K562 (cell line): ENCODE data around the gene MDH1B.

Experiments used
- CTCF ChIP-seq, 3 experiments: IDR thresholded peaks in 2 of 3; conservative IDR thresholded peaks in 1 of 3; 2 replicates each; pipeline ENCODE4 v1.5.1; 2011 to 2012; ENCODE audit warnings: low read length in 3 of 3, mild to moderate bottlenecking in 3 of 3, control low read depth in 2 of 3, improper control_type of control experiment in 1 of 3, inconsistent platforms in 1 of 3, low read depth in 1 of 3, mixed read lengths in 1 of 3, moderate library complexity in 1 of 3; ENCODE audit not compliant: insufficient read depth in 2 of 3
- DNMT1 ChIP-seq: fragments of 450-650 bp; IDR thresholded peaks from 2 replicates; pipeline ENCODE4 v1.6.1; 2016; ENCODE audit warnings: antibody characterized with exemption, mild to moderate bottlenecking
- E2F5 ChIP-seq: sonication (generic); formaldehyde crosslinking; IDR thresholded peaks from 2 replicates; pipeline ENCODE4 v1.8.0; 2022; ENCODE audit warnings: mild to moderate bottlenecking, missing genetic modification reagents
- ELF2 ChIP-seq: fragments of 250-450 bp; sonication (Bioruptor Pico); IDR thresholded peaks from 2 replicates; pipeline ENCODE4 v1.5.0; 2021; ENCODE audit warnings: mild to moderate bottlenecking
- IRF2 ChIP-seq: sonication (generic); formaldehyde crosslinking; IDR thresholded peaks from 2 replicates; pipeline ENCODE4 v1.8.1; 2022; ENCODE audit warnings: mild to moderate bottlenecking, missing genetic modification reagents
- MAX ChIP-seq: sonication (generic); formaldehyde crosslinking; IDR thresholded peaks from 2 replicates; pipeline ENCODE4 v1.9.0; 2022; ENCODE audit warnings: mild to moderate bottlenecking, missing genetic modification reagents
- MYC ChIP-seq, 2 experiments: fragments of 250-450 bp in 1 of 2; sonication (Bioruptor Pico) in 1 of 2; IDR thresholded peaks; 2 replicates each; pipeline versions ENCODE4 v1.5.1 to v1.6.1; 2012 to 2021; ENCODE audit warnings: low read depth in 2 of 2, borderline replicate concordance in 1 of 2, improper control_type of control experiment in 1 of 2, low read length in 1 of 2, mild to moderate bottlenecking in 1 of 2, moderate library complexity in 1 of 2
- POLR2A ChIP-seq: fragments of 450-650 bp; conservative IDR thresholded peaks from 2 replicates; pipeline ENCODE4 v1.6.1; 2016
- SLC30A9 ChIP-seq: fragments of 250-450 bp; sonication (Bioruptor Pico); IDR thresholded peaks from 2 replicates; pipeline ENCODE4 v1.8.0; 2022; ENCODE audit warnings: mild to moderate bottlenecking, moderate library complexity
- SMAD1 ChIP-seq: fragments of 150-350 bp; IDR thresholded peaks from 2 replicates; pipeline ENCODE4 v1.6.1; 2014; ENCODE audit warnings: low read length, low read depth; ENCODE audit not compliant: partially characterized antibody
- TAF1 ChIP-seq: IDR thresholded peaks from 2 replicates; pipeline ENCODE4 v1.6.1; 2011; ENCODE audit warnings: mild to moderate bottlenecking, low read length, moderate library complexity; ENCODE audit not compliant: insufficient read depth, control insufficient read depth, severe bottlenecking; ENCODE audit errors: extremely low read depth
- TFE3 ChIP-seq: fragments of 450-650 bp; formaldehyde crosslinking; IDR thresholded peaks from 2 replicates; pipeline ENCODE4 v1.4.0; 2020; ENCODE audit warnings: mild to moderate bottlenecking, mixed read lengths
- ZNF436 ChIP-seq: fragments of 250-450, 450-650 bp; sonication (Bioruptor Pico); formaldehyde crosslinking; IDR thresholded peaks from 2 replicates; pipeline ENCODE4 v1.7.0; 2020; ENCODE audit warnings: mild to moderate bottlenecking
- TF ChIP-seq, protein P1 (sequence below): fragments of 450-650 bp; IDR thresholded peaks from 2 replicates; pipeline ENCODE4 v1.7.0; 2016; ENCODE audit warnings: borderline replicate concordance

DNA sequence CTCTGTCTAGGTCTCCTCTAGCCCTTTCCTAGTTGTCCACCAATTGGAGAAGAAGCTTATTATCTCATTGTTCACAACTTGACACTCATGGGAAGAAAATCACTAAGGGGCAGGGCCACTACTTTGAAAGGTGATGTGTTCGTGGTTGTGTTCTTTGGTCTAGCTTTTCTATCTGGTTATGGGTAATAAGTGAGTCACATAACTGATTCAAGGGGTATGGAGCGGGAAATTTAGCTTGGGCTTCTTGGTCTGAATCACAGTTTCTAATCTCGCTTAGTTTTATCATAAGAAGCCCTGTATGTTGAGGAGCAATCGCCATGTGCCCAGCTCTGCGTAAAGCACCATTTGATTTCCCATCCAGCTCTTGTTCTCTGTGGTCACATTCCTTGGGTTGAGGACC, 28.2 kb downstream of the MDH1B start:
- no peak for TF ChIP-seq CTCF (IDR thresholded peaks at IDR 0.05 in 2 of 3, conservative IDR thresholded peaks at IDR 0.05 in 1 of 3; ENCODE audit: insufficient read depth in 2 of 3, low read depth in 1 of 3, low read length in 3 of 3)
- no peak for TF ChIP-seq MYC (IDR thresholded peaks at IDR 0.05; ENCODE audit: low read depth, low read length)
- TF ChIP-seq MYC (CRISPR knock-in tag; IDR thresholded peaks at IDR 0.05; ENCODE audit: borderline replicate concordance, low read depth), result no peak
- no peak for TF ChIP-seq SLC30A9 (CRISPR knock-in tag)
- TF ChIP-seq ZNF436, result no peak
- no peak for TF ChIP-seq ELF2 (CRISPR knock-in tag)
- TF ChIP-seq, protein P1, sequence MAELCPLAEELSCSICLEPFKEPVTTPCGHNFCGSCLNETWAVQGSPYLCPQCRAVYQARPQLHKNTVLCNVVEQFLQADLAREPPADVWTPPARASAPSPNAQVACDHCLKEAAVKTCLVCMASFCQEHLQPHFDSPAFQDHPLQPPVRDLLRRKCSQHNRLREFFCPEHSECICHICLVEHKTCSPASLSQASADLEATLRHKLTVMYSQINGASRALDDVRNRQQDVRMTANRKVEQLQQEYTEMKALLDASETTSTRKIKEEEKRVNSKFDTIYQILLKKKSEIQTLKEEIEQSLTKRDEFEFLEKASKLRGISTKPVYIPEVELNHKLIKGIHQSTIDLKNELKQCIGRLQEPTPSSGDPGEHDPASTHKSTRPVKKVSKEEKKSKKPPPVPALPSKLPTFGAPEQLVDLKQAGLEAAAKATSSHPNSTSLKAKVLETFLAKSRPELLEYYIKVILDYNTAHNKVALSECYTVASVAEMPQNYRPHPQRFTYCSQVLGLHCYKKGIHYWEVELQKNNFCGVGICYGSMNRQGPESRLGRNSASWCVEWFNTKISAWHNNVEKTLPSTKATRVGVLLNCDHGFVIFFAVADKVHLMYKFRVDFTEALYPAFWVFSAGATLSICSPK, result no peak
- no peak for TF ChIP-seq TAF1
- no peak for TF ChIP-seq IRF2 (CRISPR knock-in tag)
- no peak for TF ChIP-seq SMAD1
- TF ChIP-seq TFE3 (CRISPR knock-in tag), result no peak
- no peak for TF ChIP-seq POLR2A
- no peak for TF ChIP-seq DNMT1
- TF ChIP-seq MAX (CRISPR knock-in tag), result no peak
- no peak for TF ChIP-seq E2F5
